ENCODE measurements around the gene KRT72.

Gene KRT72

DNA sequence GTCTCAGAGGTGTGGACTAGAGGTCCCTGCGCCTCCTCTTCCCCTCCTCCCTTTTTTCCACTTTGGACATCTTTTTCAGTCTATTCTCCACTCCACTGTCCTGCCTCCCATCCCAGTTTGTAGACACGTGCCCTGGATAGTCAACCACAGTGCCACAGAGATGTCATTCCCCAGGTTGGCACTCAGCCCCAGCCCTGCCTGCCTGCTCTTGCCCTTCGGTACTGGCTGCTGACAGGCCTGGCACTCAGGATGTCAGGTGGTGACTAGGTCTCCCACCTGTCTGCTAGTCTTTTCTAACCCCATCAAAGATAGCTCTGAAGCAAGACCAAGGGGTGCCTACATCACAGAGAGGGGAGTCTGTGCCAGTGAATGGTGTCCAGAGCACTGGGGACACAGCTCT lies 64.2 kb downstream of the KRT72 start:
- H3K4me2 ChIP-seq (ENCODE audit: low read depth, low read length, poor library complexity, severe bottlenecking), result no peak overlapping the region
- no peaks in the 10 kb centered on the region for H3F3A ChIP-seq (ENCODE audit: low read depth)
- H3K9me2 ChIP-seq (replicated peaks; ENCODE audit: low read depth, low read length), result no peaks in the 10 kb centered on the region
- no peaks in the 10 kb centered on the region for H3K36me3 ChIP-seq (ENCODE audit: insufficient read depth, low read length)
- H3K4me1 ChIP-seq (ENCODE audit: insufficient read depth, low read length, poor library complexity, severe bottlenecking), result no peaks in the 10 kb centered on the region
- H3K27me3 ChIP-seq (ENCODE audit: insufficient read depth, low read length, poor library complexity, severe bottlenecking), result no peaks in the 10 kb centered on the region
- no peaks in the 10 kb centered on the region for H4K20me1 ChIP-seq (ENCODE audit: insufficient read depth, low read length, poor library complexity, severe bottlenecking)
- H3K9ac ChIP-seq (ENCODE audit: low read depth, low read length, poor library complexity, severe bottlenecking), result no peak overlapping the region
- no peak overlapping the region for H3K4me3 ChIP-seq (ENCODE audit: low read length, poor library complexity, severe bottlenecking)
- H3K9me3 ChIP-seq (ENCODE audit: insufficient read depth, low read depth, low read length), result no peaks in the 10 kb centered on the region
- H3K79me2 ChIP-seq (ENCODE audit: insufficient read depth, low read length), result no peaks in the 10 kb centered on the region
- no peak overlapping the region for H2AFZ ChIP-seq (ENCODE audit: low read length)
- TF ChIP-seq, protein P1, sequence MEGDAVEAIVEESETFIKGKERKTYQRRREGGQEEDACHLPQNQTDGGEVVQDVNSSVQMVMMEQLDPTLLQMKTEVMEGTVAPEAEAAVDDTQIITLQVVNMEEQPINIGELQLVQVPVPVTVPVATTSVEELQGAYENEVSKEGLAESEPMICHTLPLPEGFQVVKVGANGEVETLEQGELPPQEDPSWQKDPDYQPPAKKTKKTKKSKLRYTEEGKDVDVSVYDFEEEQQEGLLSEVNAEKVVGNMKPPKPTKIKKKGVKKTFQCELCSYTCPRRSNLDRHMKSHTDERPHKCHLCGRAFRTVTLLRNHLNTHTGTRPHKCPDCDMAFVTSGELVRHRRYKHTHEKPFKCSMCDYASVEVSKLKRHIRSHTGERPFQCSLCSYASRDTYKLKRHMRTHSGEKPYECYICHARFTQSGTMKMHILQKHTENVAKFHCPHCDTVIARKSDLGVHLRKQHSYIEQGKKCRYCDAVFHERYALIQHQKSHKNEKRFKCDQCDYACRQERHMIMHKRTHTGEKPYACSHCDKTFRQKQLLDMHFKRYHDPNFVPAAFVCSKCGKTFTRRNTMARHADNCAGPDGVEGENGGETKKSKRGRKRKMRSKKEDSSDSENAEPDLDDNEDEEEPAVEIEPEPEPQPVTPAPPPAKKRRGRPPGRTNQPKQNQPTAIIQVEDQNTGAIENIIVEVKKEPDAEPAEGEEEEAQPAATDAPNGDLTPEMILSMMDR (conservative IDR thresholded peaks at IDR 0.05; ENCODE audit: low read length), result no peak
- no peak for TF ChIP-seq EZH2phosphoT487 (IDR thresholded peaks at IDR 0.05; ENCODE audit: borderline replicate concordance)

Measured in Loucy (cell line).